K562 (cell line): ENCODE data around the gene PDZRN3. TPM values are rescaled to one million over a fixed set of nuclear protein-coding genes. Genes with fewer than 3 reads are reported as not detected.

Experiments
- ATAC-seq: fragments of 200-7000 bp; cut with Tn5 transposase; 3 replicates; pipeline ENCODE4 v1.9.1; 2020; ENCODE audit warnings: moderate library complexity
- BruUV-seq: library from RNA; stranded (reverse); fragments of 400-500 nt; replicated peaks from 2 replicates; lab custom pipeline; 2021; lab: Mats Ljungman, UMichigan
- CTCF ChIA-PET: fragments of 300-600 bp; formaldehyde crosslinking; extraction: SDS; loops from one replicate; lab custom pipeline; 2021; ENCODE audit warnings: low intra/inter-chr PET ratio; lab: Yijun Ruan, JAX
- POLR2A ChIA-PET: fragments of 300-600, 350-650 bp; sonication (Branson Sonifier 250); formaldehyde crosslinking; extraction: SDS; loops from one replicate; lab custom pipeline; 2021; ENCODE audit warnings: antibody characterized with exemption, inconsistent platforms; lab: Yijun Ruan, JAX
- DNase-seq, 4 experiments: peaks; one replicate each; pipeline versions ENCODE4 v3.0.0 to v3.0.0-alpha.2; 2011 to 2018; ENCODE audit warnings: low spot score in 3 of 4, mixed read lengths in 3 of 4; ENCODE audit errors: extremely low read depth in 1 of 4
- FAIRE-seq: peaks from 2 replicates; lab custom pipeline; 2011; peaks lifted over from hg19 to GRCh38; lab: Jason Lieb, UNC
- H2AFZ ChIP-seq: 2 replicates; pipeline ENCODE4 v1.6.0; 2011; ENCODE audit warnings: low read depth, low read length, control low read depth, inconsistent platforms
- H3K27ac ChIP-seq: fragments of 200-600 bp; 3 replicates; pipeline ENCODE4 v1.8.0; 2011; ENCODE audit warnings: low read depth, mild to moderate bottlenecking, control low read depth, inconsistent platforms, low read length, moderate library complexity, mixed read lengths; ENCODE audit errors: extremely low read depth
- H3K27me3 ChIP-seq, 2 experiments: fragments of 300-600 bp in 1 of 2; 2 replicates in 1 of 2; 3 replicates in 1 of 2; pipeline versions ENCODE4 v1.6.0 to v1.8.0; 2011; ENCODE audit warnings: inconsistent platforms in 2 of 2, low read length in 2 of 2, mild to moderate bottlenecking in 1 of 2, mixed read lengths in 1 of 2, moderate library complexity in 1 of 2; ENCODE audit not compliant: control insufficient read depth in 2 of 2, insufficient read depth in 2 of 2
- H3K36me3 ChIP-seq: fragments of 300-600 bp; 3 replicates; pipeline ENCODE4 v1.8.0; 2011; ENCODE audit warnings: mild to moderate bottlenecking, low read length, inconsistent platforms; ENCODE audit not compliant: control insufficient read depth, insufficient read depth
- H3K4me1 ChIP-seq, 2 experiments: fragments of 200-600 bp in 1 of 2; replicated peaks in 1 of 2; 2 replicates in 1 of 2; 3 replicates in 1 of 2; pipeline versions ENCODE4 v1.5.1 to v1.8.0; 2011; ENCODE audit warnings: inconsistent platforms in 2 of 2, low read length in 2 of 2, mild to moderate bottlenecking in 1 of 2, mixed read lengths in 1 of 2, moderate library complexity in 1 of 2; ENCODE audit not compliant: control insufficient read depth in 2 of 2, insufficient read depth in 2 of 2
- H3K4me2 ChIP-seq: 2 replicates; pipeline ENCODE4 v1.6.1; 2011; ENCODE audit warnings: low read length, control low read depth, inconsistent platforms, mixed read lengths; ENCODE audit not compliant: insufficient read depth
- H3K4me3 ChIP-seq: fragments of 200-600 bp; sonication (generic), shearing (Covaris generic); 2 replicates; pipeline ENCODE4 v1.5.1; 2016; ENCODE audit warnings: control low read depth, inconsistent platforms
- H3K79me2 ChIP-seq: fragments of 200-600 bp; 3 replicates; pipeline ENCODE4 v1.8.0; 2011; ENCODE audit warnings: low read length, inconsistent platforms; ENCODE audit not compliant: control insufficient read depth, insufficient read depth
- H3K9ac ChIP-seq, 2 experiments: 2 replicates each; pipeline versions ENCODE4 v1.6.0 to v1.6.1; 2011; ENCODE audit warnings: low read depth in 2 of 2, low read length in 2 of 2, control low read depth in 1 of 2, inconsistent platforms in 1 of 2, mild to moderate bottlenecking in 1 of 2, mixed read lengths in 1 of 2; ENCODE audit not compliant: insufficient read depth in 1 of 2
- H3K9me1 ChIP-seq: one replicate; pipeline ENCODE4 v1.6.0; 2011; ENCODE audit warnings: inconsistent platforms, mild to moderate bottlenecking, low read length, moderate library complexity; ENCODE audit not compliant: control insufficient read depth, insufficient read depth
- H3K9me3 ChIP-seq: replicated peaks from 2 replicates; pipeline ENCODE4 v1.5.1; 2011; ENCODE audit warnings: low read depth, low read length, inconsistent platforms; ENCODE audit not compliant: control insufficient read depth, insufficient read depth
- H4K20me1 ChIP-seq: replicated peaks from 2 replicates; pipeline ENCODE4 v1.6.1; 2011; ENCODE audit warnings: low read length, inconsistent platforms, mixed read lengths; ENCODE audit not compliant: control insufficient read depth, insufficient read depth
- NEUROD1 ChIP-seq: fragments of 150-350 bp; IDR thresholded peaks from 2 replicates; pipeline ENCODE4 v1.6.1; 2014; ENCODE audit warnings: borderline replicate concordance, low read length, low read depth; ENCODE audit not compliant: partially characterized antibody
- SETDB1 ChIP-seq: IDR thresholded peaks from one replicate; pipeline ENCODE4 v1.6.1; 2012; ENCODE audit warnings: low read length, control low read depth, inconsistent platforms
- STAG1 ChIP-seq: sonication (generic); formaldehyde crosslinking; IDR thresholded peaks from 2 replicates; pipeline ENCODE4 v1.5.0; 2020; ENCODE audit warnings: missing genetic modification reagents, borderline replicate concordance
- ZBTB49 ChIP-seq: sonication (generic); formaldehyde crosslinking; IDR thresholded peaks from 2 replicates; pipeline ENCODE4 v1.8.0; 2022; ENCODE audit warnings: missing genetic modification reagents, mild to moderate bottlenecking, borderline replicate concordance
- ZNF57 ChIP-seq: fragments of 450-650 bp; formaldehyde crosslinking; IDR thresholded peaks from 2 replicates; pipeline ENCODE4 v1.4.0; 2020; ENCODE audit warnings: mild to moderate bottlenecking, moderate library complexity
- ZNF592 ChIP-seq: fragments of 450-650 bp; IDR thresholded peaks from 2 replicates; pipeline ENCODE4 v1.6.1; 2017; ENCODE audit warnings: antibody characterized with exemption, mild to moderate bottlenecking
- WGBS: fragments of 100-300 bp; shearing (Covaris generic); methylation state at CpG from one replicate; pipeline ENCODE4 v1.1.6; 2016; ENCODE audit warnings: low coverage, mixed read lengths; ENCODE audit not compliant: insufficient coverage; ENCODE audit errors: missing lambda C conversion rate; 5-methylcytosine and 5-hydroxymethylcytosine counted together
- in situ Hi-C: fragments of 300-500 bp; cut with MboI; formaldehyde crosslinking; loops from 4 replicates; pipeline ENCODE4 v1.15.0; 2018; ENCODE audit warnings: inconsistent platforms, mixed read lengths
- intact Hi-C: fragments of 100-400 bp; cut with micrococcal nuclease; formaldehyde crosslinking; loops from 2 replicates; pipeline ENCODE4 v1.14.2; 2022
- polyA plus RNA-seq, 8 experiments: library from polyadenylated mRNA; depleted of rRNA in 4 of 8; stranded (reverse) in 5 of 8; unstranded in 3 of 8; fragments of >200 nt; fragmentation: Nextera tagmentation in 2 of 8; fragmentation: Illumina TruSeq in 1 of 8; extraction: Ambion mirVana in 2 of 8; extraction: Trizol in 1 of 8; gene quantifications; 2 replicates each; pipeline versions ENCODE4 v1.2.1 to v1.2.3, GENCODE V29; 2011 to 2014; ENCODE audit warnings: inconsistent platforms in 1 of 8, missing spikeins in 1 of 8
- total RNA-seq, 7 experiments: library from RNA; depleted of rRNA in 6 of 7; stranded (reverse); fragments of >200 nt in 6 of 7; fragmentation: Illumina TruSeq in 2 of 7; extraction: Trizol in 2 of 7; gene quantifications; 2 replicates each; pipeline versions ENCODE4 v1.2.1 to v1.2.3, GENCODE V29; 2011 to 2021; ENCODE audit warnings: low replicate concordance in 1 of 7

The PDZRN3 gene
- total and polyA plus RNA-seq, 9 of the 15 experiments (the other 6 are each of a cell fraction or from before 2014, with no cell fraction given), result 0.16 TPM; not detected in 8

GRCh38 chr3:73622091-73622805, 2.5 kb downstream of the PDZRN3 start:
- no TSS peak for BruUV-seq
- in situ Hi-C loops (no loop called here), intact Hi-C loops (no loop called here)
- H3K9me1 ChIP-seq, result no peaks in the 10 kb centered on the region
- H3K79me2 ChIP-seq, result no peaks in the 10 kb centered on the region
- H4K20me1 ChIP-seq, result no peaks in the 10 kb centered on the region
- TF ChIP-seq ZBTB49 (no peak), NEUROD1 (no peak), STAG1 (CRISPR knock-in tag) (no peak), ZNF592 (no peak), ZNF57 (no peak), SETDB1 (no peak)
- POLR2A ChIA-PET, result no interaction called here
- DNase-seq, result no peak
- no peak overlapping the region for H3K9ac ChIP-seq
- H3K27ac ChIP-seq, result no peak overlapping the region
- WGBS, result 0% methylated on average over 9 of the region's 10 CpGs
- no peak for FAIRE-seq
- no peak overlapping the region for H3K4me3 ChIP-seq
- H3K36me3 ChIP-seq, result no peaks in the 10 kb centered on the region
- no peaks in the 10 kb centered on the region for H3K4me1 ChIP-seq
- CTCF ChIA-PET, result no interaction called here
- no peak overlapping the region for H3K4me2 ChIP-seq
- no peak for ATAC-seq
- no peak overlapping the region for H2AFZ ChIP-seq
- no peaks in the 10 kb centered on the region for H3K9me3 ChIP-seq
- H3K27me3 ChIP-seq, result no peaks in the 10 kb centered on the region
